NCI-H82 (cell line): ENCODE measurements around the gene RPP25.

Source experiments
- DNase-seq: peaks from one replicate; lab custom pipeline; 2025; lab: John Stamatoyannopoulos, UW

Gene RPP25, protein sequence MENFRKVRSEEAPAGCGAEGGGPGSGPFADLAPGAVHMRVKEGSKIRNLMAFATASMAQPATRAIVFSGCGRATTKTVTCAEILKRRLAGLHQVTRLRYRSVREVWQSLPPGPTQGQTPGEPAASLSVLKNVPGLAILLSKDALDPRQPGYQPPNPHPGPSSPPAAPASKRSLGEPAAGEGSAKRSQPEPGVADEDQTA

DNA sequence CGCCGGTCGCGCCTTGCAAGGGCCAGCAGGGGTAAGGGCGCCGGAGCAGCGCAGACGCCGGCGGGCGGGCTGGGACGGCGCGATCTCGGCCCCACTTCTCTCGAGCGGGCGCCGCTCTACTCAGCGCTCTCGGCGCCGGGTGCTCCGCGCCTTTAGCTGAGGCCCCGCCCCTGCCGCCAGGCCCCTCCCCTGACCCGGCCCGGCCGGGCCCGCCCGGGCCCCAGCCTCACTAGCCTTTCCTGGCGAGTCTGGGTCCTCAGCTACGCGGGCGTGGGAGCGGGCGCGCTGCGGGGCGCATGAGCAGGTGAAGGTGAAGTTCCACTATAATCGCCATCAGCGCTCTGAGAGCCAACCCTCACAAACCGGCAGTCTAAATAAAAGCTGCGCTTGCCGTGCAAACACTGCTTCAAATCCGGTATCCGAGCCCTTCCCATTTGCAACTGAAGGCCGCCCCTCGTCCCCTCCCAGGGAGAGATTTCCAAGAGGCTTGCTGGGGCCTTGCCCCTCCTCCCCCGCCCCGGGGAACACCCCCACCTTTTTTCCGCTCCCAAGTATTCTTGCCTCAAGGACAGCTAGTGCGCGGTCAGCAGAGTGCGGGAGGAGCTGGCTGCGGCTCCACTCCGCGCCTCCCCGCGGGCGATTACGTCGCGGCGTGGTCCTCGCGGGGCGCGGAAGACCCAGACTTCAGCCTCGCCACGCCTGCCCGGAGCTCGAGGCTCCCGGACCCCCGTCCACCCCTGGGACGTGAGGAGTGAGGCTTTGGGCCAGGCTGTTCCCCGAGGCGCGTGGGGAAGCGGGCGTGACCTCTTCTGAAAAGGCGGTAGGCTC is at the start of gene RPP25:
RPP25 (minus strand) TSS at position 125 of the 828 bp plus-strand sequence. CDS start 189 bp downstream, outside the sequence.
- DNase-seq = peak; percentile 93

DNA sequence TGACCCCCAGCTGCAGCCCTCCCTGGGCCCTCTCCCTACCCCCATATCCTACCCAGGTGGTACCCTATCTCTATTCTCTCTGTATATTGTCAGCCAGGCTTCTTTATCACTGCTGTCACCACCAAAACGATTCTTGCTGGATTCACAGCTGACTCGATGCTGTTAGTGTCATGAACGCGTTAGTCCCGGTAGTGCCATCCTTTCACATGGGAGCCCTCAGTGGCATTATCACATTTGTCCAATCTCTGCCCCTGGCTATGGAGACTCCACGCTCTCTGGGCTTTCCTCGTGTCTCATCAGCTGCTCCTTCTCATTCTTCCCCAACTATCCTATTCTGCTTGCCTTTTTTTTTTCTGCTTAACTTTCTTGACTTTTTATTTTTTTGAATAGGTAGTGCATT is 45.8 kb upstream of the RPP25 start:
- no peak for DNase-seq

GRCh38 chr15:75001310-75001709 is 44.7 kb upstream of the RPP25 start:
- no peak for DNase-seq

GRCh38 chr15:74997543-74997942 is 41.0 kb upstream of the RPP25 start:
- DNase-seq = no peak

GRCh38 chr15:74997141-74997540 is 40.6 kb upstream of the RPP25 start:
- peak; percentile 96 for DNase-seq

- DNase-seq = peak; percentile 92
Measured at GRCh38 chr15:74995779-74996765, 39.5 kb upstream of the RPP25 start.

DNA sequence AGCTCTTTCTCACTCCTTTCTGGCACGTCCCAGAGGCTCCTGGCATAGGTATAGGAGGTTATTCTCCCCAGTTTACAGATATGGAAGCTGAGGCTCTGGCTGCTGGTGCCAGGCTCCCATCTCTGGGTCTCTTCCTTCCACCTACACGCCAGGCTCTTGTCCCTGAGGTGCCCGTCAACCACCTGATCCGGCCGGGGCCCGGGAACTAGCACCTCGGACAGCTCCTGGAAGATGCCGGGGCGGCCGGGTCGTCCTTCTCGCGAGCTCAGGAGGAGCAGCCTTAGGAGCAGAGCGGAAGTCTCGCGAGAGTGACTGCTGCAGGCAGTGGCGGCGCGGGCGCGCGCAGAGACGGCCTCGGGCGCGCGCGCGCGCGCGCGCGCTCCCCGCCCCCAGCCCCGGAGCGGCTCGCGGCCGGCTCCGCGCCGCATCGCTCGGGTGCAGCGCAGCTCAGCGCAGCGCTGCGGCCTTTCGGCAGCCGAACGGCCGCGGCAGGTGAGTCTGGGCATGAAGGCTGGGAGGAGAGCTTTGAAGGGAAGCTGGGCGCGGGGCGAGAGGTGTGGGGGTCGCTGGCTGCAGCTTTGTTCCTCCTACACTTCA is 38.7 kb upstream of the RPP25 start, which contains the start of gene SCAMP5:
SCAMP5 (plus strand) TSS at position 382 of the 597 bp plus-strand sequence. CDS start 16,277 bp downstream, outside the sequence.
- peak; percentile 99 for DNase-seq

DNA sequence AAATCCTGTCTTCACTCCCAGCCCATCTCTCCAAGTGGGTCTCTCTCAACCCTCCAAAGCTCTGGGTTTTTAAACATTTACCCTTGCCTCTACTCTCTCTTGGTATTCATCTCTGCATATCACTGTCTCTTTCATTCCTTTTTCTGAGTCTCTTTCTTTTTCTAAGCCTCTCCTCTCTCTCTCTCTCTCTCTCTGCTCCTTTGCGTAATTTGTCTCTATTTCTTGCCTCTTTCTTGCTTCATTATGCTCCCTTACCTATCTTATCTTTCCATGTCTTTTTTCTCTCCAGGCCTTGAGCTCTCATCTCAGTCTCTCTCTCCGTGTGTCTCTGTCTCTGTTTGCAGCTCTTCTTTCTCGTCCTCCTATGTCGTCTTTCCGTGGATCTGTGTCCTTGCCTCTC is 38.1 kb upstream of the RPP25 start:
- DNase-seq = no peak

DNA sequence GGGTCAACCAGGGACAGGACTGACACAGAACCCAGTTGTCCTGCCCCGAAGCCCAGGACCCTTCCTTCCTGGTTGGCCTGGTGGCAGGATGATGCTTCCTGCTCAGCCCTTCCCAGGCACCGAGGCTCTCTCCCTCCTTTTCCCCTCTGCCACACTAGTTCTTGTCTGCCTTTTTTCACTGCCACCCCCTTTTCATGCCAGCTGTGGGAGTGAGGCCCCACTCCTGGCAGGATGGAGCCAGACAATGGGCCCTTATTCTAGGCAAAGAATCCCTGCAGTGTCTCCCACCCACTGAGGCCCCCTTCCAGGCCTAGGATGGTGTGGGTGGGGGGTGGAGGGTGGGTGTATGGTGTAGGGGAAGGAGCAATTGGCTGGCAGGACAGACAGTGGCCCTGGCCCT is 37.7 kb upstream of the RPP25 start:
- peak; percentile 38 for DNase-seq

DNA sequence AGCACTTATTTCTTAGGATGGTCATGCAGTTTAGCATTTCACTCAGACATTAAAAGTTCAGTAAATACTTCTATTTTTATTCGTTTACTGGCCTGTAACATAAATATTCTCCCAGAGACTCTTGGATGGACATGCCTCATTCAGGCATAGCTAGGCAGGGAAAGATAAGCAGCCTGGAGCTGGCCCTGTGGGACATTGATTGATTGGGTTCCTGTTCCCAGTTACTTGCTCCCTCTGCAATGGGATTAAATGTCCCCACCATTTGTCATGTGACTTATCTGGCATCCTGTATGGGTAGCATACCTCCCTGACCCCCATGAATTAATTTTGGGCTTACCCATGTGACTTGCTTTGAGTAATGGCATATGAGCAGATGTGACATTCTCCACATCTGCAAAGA is 36.0 kb upstream of the RPP25 start:
- peak; percentile 58 for DNase-seq

DNA sequence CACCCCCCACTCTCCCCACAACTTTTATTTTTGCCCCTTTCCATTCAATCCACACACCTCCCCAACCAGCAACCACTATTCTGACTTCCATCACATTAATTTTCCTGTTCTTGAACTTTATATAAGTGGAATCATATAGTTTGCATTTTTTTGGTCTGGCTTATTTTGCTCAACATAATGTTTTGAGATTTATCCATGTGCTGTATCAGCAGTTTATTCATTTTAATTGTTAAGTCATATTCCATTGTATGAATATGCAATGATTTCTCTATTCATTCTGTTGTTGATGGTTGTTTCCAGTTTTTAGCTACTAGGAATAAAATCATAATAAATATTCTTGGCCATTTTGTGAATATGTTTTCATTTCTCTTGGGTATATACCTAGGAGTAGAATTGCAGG is 33.0 kb upstream of the RPP25 start:
- DNase-seq = no peak

GRCh38 chr15:74988007-74988800 is 31.6 kb upstream of the RPP25 start:
- DNase-seq = peak; percentile 83

DNA sequence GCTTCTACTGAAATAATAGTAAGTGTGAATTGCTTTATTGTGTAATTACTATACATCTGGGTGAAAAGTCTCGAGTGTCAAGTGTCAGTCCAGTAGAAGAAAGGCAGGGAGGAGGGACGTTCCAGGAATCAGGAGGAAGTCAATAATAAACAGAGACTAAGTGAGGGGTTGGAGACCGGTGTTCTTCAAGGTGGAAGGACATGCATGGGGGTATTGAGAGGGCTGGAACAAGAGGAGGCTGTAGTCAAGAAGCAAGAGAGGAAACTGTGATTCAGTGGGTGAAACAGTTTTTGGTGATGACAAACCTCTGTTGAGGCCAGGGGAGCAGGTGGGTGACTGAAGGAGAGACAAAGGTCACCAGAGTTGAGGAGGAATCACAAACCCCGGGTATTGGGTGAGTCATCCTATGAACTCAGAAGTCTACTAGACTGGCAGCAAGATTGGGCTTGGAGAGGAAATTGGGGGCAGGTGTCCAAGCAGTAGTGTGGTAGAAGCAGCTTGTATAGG is 27.2 kb upstream of the RPP25 start:
- no peak for DNase-seq

DNA sequence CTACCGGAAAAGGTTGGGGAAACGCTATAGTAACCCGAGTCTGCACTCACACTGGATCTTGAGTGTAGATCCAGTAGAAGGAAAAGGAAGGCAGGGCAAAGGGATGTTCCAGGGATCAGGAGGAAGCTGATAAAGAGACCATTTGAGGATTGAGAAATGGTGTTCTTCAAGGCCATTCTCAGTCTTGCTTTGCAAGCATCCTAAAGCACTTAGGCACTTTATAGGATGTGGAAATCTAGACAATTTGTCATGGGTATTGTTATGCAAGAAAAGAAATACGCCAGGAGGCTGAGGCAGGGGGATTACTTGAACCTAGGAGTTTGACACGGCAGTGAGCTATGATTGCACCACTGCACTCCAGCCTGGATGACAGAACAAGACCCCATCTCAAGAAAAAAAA is 25.6 kb upstream of the RPP25 start:
- no peak for DNase-seq

DNA sequence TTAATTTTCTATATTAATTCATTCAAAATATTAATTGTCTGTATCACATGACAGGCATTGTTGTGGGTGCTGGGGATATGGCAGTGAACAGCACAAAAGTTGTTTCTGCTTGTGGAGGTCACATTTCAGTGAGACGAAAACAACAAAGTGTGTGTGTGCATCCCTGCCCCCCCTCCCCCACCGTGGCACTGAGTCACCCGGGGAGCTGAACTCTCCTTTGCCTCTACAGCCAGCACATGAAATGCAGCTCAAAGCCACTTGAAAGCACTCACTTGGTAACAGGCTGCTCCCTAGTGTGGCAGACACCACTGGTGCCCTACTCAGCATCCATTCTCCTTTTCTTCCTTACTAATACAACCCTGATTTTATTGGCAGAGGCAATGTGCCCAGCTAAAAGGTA is 21.9 kb upstream of the RPP25 start:
- no peak for DNase-seq

- no peak for DNase-seq
Measured at GRCh38 chr15:74978077-74978476, 21.5 kb upstream of the RPP25 start.

GRCh38 chr15:74977599-74977998 is 21.0 kb upstream of the RPP25 start:
- peak; percentile 74 for DNase-seq

DNA sequence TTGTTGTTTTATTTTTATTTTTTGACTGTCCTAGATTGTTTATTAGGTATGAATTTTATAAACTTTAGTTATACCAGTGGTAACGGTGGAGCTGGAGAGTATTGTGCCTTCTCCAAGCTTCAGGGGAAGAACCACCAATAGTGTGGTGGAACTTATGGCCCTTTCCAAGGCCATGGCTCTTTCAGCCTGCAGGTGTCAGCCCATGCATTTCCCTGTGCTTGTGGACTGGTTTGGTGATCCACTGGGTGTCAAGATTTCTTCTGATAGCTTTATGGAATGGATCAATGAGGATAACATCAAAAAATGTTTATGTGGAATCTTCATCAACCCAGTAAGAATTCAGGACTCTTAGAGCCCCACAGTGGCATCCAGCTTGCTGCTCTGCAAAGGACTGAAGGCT is 19.6 kb upstream of the RPP25 start:
- peak; percentile 15 for DNase-seq

- no peak for DNase-seq
Measured at GRCh38 chr15:74967670-74968069, 11.1 kb upstream of the RPP25 start.

GRCh38 chr15:74964794-74965193 is 8.2 kb upstream of the RPP25 start:
- peak; percentile 43 for DNase-seq

GRCh38 chr15:74963213-74963612 is 6.6 kb upstream of the RPP25 start:
- DNase-seq = no peak
